ENCODE data around the gene RTKN. TPM values are rescaled to one million over a fixed set of nuclear protein-coding genes. Genes with fewer than 3 reads are reported as not detected.

RTKN gene
- polyA plus RNA-seq, 1 of the 3 experiments (the other 2 are of a cell fraction): 22.6 TPM

DNA sequence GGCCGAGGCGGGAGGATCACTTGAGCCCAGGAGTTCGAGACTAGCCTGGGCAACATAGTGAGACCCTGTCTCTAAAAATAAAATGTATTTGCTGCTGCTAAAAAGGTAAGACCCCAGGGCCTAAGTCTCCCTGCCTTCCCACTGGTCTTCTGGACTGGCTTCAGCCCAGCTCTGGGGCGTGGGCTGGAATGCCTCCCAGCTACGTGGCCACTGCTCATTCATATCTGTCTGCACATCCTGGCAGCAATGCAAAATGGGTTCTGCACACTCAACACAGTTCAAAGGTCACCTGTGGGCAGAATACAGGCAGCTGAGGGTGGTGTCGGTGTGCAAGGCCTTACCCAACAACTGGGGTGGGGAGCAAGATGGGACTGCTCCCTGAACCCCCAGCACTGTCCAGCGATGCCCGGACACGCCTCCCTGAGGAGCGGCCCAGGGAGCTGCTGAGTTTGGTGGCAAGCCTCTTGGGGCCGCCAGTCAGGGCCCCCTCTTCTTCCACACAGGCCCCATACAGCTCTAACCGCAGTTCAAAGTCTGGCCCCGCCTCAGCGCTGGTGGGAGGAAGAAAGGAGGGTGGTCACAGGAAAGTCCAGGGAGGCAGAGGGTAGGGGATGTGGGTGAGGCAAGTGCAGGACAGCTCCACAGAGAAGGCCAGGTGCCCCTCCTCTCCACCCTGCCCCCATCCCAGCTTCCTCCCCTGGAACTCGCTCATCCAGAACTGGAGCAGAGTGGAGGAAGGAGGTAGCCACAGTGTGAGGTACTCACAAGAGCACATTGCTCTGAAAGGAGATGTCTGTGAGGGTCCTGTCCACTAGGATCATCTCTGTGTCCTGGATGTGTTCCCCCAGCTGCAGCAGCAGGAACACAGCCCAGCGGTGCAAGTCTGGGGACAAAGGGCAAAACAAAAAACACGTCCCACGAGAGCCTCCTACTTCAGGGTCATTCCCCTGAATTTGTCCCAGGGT is 12.0 kb downstream of the RTKN start (continued):
- TF ChIP-seq, protein P1, sequence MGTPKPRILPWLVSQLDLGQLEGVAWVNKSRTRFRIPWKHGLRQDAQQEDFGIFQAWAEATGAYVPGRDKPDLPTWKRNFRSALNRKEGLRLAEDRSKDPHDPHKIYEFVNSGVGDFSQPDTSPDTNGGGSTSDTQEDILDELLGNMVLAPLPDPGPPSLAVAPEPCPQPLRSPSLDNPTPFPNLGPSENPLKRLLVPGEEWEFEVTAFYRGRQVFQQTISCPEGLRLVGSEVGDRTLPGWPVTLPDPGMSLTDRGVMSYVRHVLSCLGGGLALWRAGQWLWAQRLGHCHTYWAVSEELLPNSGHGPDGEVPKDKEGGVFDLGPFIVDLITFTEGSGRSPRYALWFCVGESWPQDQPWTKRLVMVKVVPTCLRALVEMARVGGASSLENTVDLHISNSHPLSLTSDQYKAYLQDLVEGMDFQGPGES (IDR thresholded peaks at IDR 0.05; ENCODE audit: low read depth, low read length): no peak
- TF ChIP-seq RXRA (IDR thresholded peaks at IDR 0.05; ENCODE audit: borderline replicate concordance, low read depth) (no peak), RFX5 (IDR thresholded peaks at IDR 0.05; ENCODE audit: low read length) (no peak), TEAD4 (IDR thresholded peaks at IDR 0.05; ENCODE audit: borderline replicate concordance, insufficient read depth) (no peak), RCOR1 (IDR thresholded peaks at IDR 0.05; ENCODE audit: low read length) (no peak), TAF1 (IDR thresholded peaks at IDR 0.05; ENCODE audit: borderline replicate concordance, low read depth, low read length) (no peak), GABPA (IDR thresholded peaks at IDR 0.05; ENCODE audit: low read depth) (no peak)

DNA sequence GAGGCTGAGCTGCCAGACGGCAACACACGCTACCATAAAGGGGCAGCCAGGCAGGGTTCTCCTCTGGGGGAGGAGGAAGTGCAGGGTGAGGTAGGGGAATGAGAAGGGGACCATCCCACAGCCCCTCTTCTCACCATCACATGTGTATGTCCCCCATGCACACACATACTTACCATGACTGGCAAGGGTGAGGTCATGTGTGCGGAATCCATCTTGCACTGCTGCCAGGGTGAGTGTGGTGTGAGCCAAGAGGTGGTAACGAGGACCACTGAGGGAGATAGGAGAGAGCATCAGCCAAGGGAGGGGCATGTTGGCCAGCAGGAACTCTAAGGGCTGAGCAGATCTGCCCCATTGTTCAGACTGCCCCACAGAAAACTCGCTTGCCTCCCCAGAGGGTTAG is 13.1 kb downstream of the RTKN start:
- 89% methylated on average over 5 of the region's 5 CpGs for WGBS (ENCODE audit: low lambda C conversion rate)
- H3K9me3 ChIP-seq: no peaks in the 10 kb centered on the region
- no peaks in the 10 kb centered on the region for H4K20me1 ChIP-seq (ENCODE audit: insufficient read depth)
- ChIA-PET CTCF (interaction anchor here (1.0 to 1.9 kb wide), 3 partner anchors 10 to 103 kb away, joined by 3 to 4 read pairs (median 3); no protein-coding TSS in a partner anchor), POLR2A (no interaction called here)
- no peak overlapping the region for H3K4me2 ChIP-seq
- H3K27ac ChIP-seq (ENCODE audit: low read depth in 2 of 2, low read length in 1 of 2): no peak overlapping the region
- H3K4me1 ChIP-seq (ENCODE audit: control insufficient read depth in 1 of 2, insufficient read depth in 2 of 2, low read depth in 1 of 2, low read length in 1 of 2): no peaks in the 10 kb centered on the region; a peak in 1 of 4 replicates
- H3K27me3 ChIP-seq (ENCODE audit: insufficient read depth): no peaks in the 10 kb centered on the region
- 0 out of 2 replicates have a peak, but pooled peaks cover 4% of the 10 kb centered on the region for H3K79me2 ChIP-seq (ENCODE audit: insufficient read depth)
- no peak overlapping the region for H3K4me3 ChIP-seq (ENCODE audit: low read depth in 2 of 2, low read length in 1 of 2)
- TF ChIP-seq TAF1 (IDR thresholded peaks at IDR 0.05; ENCODE audit: borderline replicate concordance, low read depth, low read length) (no peak), RFX5 (IDR thresholded peaks at IDR 0.05; ENCODE audit: low read length) (no peak), MXI1 (IDR thresholded peaks at IDR 0.05; ENCODE audit: low read depth, low read length) (no peak)
- no peak overlapping the region for H3K9ac ChIP-seq
- H2AFZ ChIP-seq (ENCODE audit: low read depth): no peak overlapping the region
- DNase-seq: no peak
- H3K36me3 ChIP-seq (replicated peaks in 1 of 2; ENCODE audit: control insufficient read depth in 1 of 2, insufficient read depth in 2 of 2, low read length in 1 of 2): peaks cover 13 to 57% of the 10 kb centered on the region in 2 experiments
- H3K9me2 ChIP-seq: no peaks in the 10 kb centered on the region
- H3F3A ChIP-seq (replicated peaks; ENCODE audit: insufficient read depth): peaks cover 4% of the 10 kb centered on the region

DNA sequence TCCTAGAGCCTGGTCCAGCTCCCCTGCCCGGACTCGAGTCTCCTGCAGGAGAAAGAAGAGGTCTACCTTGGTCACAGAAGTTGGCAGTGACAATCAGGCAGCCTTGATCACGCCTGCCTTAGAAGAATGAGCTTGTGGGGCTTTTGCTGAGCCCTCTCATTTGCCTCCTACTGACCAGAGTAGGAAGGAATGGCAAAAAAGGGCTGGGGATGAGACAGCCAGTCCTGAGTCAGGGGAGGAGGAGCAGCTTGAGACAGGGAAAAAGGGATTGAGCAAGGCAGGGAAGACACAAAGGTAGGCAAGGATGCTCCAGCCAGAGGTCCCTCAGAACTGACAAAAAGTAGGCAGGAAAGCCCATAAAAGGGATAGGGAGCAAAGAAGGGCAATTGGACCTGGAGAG is 14.2 kb downstream of the RTKN start:
- Histone ChIP-seq H3K9ac (no peak overlapping the region), H3K4me2 (no peak overlapping the region), H4K20me1 (ENCODE audit: insufficient read depth) (no peaks in the 10 kb centered on the region), H3K4me1 (ENCODE audit: control insufficient read depth in 1 of 2, insufficient read depth in 2 of 2, low read depth in 1 of 2, low read length in 1 of 2) (peaks cover 0 to 9% of the 10 kb centered on the region in 2 experiments; a peak in 1 of 4 replicates), H3K9me2 (no peaks in the 10 kb centered on the region), H3F3A (replicated peaks; ENCODE audit: insufficient read depth) (peaks cover 4% of the 10 kb centered on the region), H3K27me3 (ENCODE audit: insufficient read depth) (no peaks in the 10 kb centered on the region), H2AFZ (ENCODE audit: low read depth) (no peak overlapping the region), H3K9me3 (no peaks in the 10 kb centered on the region), H3K27ac (ENCODE audit: low read depth in 2 of 2, low read length in 1 of 2) (no peak overlapping the region), H3K4me3 (ENCODE audit: low read depth in 2 of 2, low read length in 1 of 2) (no peak overlapping the region), H3K36me3 (replicated peaks in 1 of 2; ENCODE audit: control insufficient read depth in 1 of 2, insufficient read depth in 2 of 2, low read length in 1 of 2) (peaks cover 13 to 57% of the 10 kb centered on the region in 2 experiments), H3K79me2 (ENCODE audit: insufficient read depth) (no peaks in the 10 kb centered on the region)
- CTCF ChIA-PET: interaction anchor here (1.9 kb wide), 1 partner anchor 93 kb away, joined by 4 read pairs; no protein-coding TSS in a partner anchor
- POLR2A ChIA-PET: interaction anchor here (2.7 kb wide), 1 partner anchor 12 kb away, joined by 15 read pairs; no protein-coding TSS in a partner anchor
- DNase-seq: no peak
- 76% methylated on average over 3 of the region's 3 CpGs for WGBS (ENCODE audit: low lambda C conversion rate)
- TF ChIP-seq GABPA (IDR thresholded peaks at IDR 0.05; ENCODE audit: low read depth): no peak
- TF ChIP-seq FOSL2 (IDR thresholded peaks at IDR 0.05; ENCODE audit: borderline replicate concordance, low read depth): no peak
- no peak for TF ChIP-seq MXI1 (IDR thresholded peaks at IDR 0.05; ENCODE audit: low read depth, low read length)
- no peak for TF ChIP-seq EZH2phosphoT487 (IDR thresholded peaks at IDR 0.05; ENCODE audit: borderline replicate concordance, low read depth)
- TF ChIP-seq RXRA (IDR thresholded peaks at IDR 0.05; ENCODE audit: borderline replicate concordance, low read depth): no peak
- TF ChIP-seq, protein P2, sequence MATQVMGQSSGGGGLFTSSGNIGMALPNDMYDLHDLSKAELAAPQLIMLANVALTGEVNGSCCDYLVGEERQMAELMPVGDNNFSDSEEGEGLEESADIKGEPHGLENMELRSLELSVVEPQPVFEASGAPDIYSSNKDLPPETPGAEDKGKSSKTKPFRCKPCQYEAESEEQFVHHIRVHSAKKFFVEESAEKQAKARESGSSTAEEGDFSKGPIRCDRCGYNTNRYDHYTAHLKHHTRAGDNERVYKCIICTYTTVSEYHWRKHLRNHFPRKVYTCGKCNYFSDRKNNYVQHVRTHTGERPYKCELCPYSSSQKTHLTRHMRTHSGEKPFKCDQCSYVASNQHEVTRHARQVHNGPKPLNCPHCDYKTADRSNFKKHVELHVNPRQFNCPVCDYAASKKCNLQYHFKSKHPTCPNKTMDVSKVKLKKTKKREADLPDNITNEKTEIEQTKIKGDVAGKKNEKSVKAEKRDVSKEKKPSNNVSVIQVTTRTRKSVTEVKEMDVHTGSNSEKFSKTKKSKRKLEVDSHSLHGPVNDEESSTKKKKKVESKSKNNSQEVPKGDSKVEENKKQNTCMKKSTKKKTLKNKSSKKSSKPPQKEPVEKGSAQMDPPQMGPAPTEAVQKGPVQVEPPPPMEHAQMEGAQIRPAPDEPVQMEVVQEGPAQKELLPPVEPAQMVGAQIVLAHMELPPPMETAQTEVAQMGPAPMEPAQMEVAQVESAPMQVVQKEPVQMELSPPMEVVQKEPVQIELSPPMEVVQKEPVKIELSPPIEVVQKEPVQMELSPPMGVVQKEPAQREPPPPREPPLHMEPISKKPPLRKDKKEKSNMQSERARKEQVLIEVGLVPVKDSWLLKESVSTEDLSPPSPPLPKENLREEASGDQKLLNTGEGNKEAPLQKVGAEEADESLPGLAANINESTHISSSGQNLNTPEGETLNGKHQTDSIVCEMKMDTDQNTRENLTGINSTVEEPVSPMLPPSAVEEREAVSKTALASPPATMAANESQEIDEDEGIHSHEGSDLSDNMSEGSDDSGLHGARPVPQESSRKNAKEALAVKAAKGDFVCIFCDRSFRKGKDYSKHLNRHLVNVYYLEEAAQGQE (IDR thresholded peaks at IDR 0.05; ENCODE audit: low read depth, low read length): no peak
- TF ChIP-seq NFIC (IDR thresholded peaks at IDR 0.05; ENCODE audit: borderline replicate concordance): no peak
- no peak for TF ChIP-seq TAF1 (IDR thresholded peaks at IDR 0.05; ENCODE audit: borderline replicate concordance, low read depth, low read length)
- no peak for TF ChIP-seq SIN3A (IDR thresholded peaks at IDR 0.05; ENCODE audit: borderline replicate concordance, low read depth, low read length)
- TF ChIP-seq, protein P3, sequence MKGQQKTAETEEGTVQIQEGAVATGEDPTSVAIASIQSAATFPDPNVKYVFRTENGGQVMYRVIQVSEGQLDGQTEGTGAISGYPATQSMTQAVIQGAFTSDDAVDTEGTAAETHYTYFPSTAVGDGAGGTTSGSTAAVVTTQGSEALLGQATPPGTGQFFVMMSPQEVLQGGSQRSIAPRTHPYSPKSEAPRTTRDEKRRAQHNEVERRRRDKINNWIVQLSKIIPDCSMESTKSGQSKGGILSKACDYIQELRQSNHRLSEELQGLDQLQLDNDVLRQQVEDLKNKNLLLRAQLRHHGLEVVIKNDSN (IDR thresholded peaks at IDR 0.05; ENCODE audit: borderline replicate concordance, low read depth): no peak
- no peak for TF ChIP-seq YY1 (IDR thresholded peaks at IDR 0.05; ENCODE audit: low read depth)
